Tibial artery (tissue), 4 donors: ENCODE data around the gene CDYL2.

Experiments
- DNase-seq, 2 donors: peaks; one replicate each; pipeline ENCODE4 v3.0.0-alpha.2; 2019
- H3K27ac ChIP-seq, 2 donors: fragments of 200-600 bp; sonication (generic) in 1 of 2; 1 replicate in 1 of 2; 2 replicates in 1 of 2; pipeline ENCODE4 v1.5.1; 2018 to 2019; ENCODE audit warnings: mild to moderate bottlenecking in 1 of 2
- H3K27me3 ChIP-seq, 2 donors: fragments of 200-600 bp; sonication (generic) in 1 of 2; one replicate each; pipeline versions ENCODE4 v1.5.1 to v1.6.0; 2016 to 2019
- H3K36me3 ChIP-seq, 3 donors: fragments of 200-600 bp; sonication (generic) in 2 of 3; one replicate each; pipeline ENCODE4 v1.5.1; 2016 to 2019; ENCODE audit warnings: mild to moderate bottlenecking in 2 of 3
- H3K4me1 ChIP-seq, 4 donors: fragments of 200-600 bp; sonication (generic) in 2 of 4; 1 replicate in 3 of 4; 2 replicates in 1 of 4; pipeline ENCODE4 v1.5.1; 2016 to 2019
- H3K4me3 ChIP-seq, 2 donors: fragments of 200-600 bp; sonication (generic) in 1 of 2; 1 replicate in 1 of 2; 2 replicates in 1 of 2; pipeline ENCODE4 v1.5.1; 2018 to 2019; ENCODE audit warnings: mild to moderate bottlenecking in 2 of 2
- H3K9me3 ChIP-seq, 3 donors: fragments of 200-600 bp; sonication (generic) in 1 of 3; one replicate each; pipeline ENCODE4 v1.5.1; 2016 to 2019
- CTCF ChIP-seq, 2 experiments: fragments of 200-600 bp in 1 of 2; fragments of 450-650 bp in 1 of 2; IDR thresholded peaks; one replicate each; pipeline ENCODE4 v1.5.1; 2017 to 2019; ENCODE audit warnings: antibody characterized with exemption in 2 of 2, mild to moderate bottlenecking in 1 of 2, moderate library complexity in 1 of 2
- intact Hi-C: fragments of 100-400 bp; cut with DNase I; formaldehyde crosslinking; loops from one replicate; pipeline ENCODE4 v1.15.0; 2023; ENCODE audit warnings: low total_unique reads

Gene CDYL2

GRCh38 chr16:80619824-80620223, 184.6 kb downstream of the CDYL2 start:
- H3K9me3 ChIP-seq = peaks cover 0 to 9% (median 0%) of the 10 kb centered on the region in 3 donors
- DNase-seq = no peak
- intact Hi-C loops = no loop called here
- no peaks in the 10 kb centered on the region for H3K27me3 ChIP-seq
- no peak for TF ChIP-seq CTCF (IDR thresholded peaks at IDR 0.05)
- no peak overlapping the region for H3K27ac ChIP-seq
- no peaks in the 10 kb centered on the region for H3K4me1 ChIP-seq
- H3K4me3 ChIP-seq = no peak overlapping the region
- no peaks in the 10 kb centered on the region for H3K36me3 ChIP-seq

- Histone ChIP-seq H3K27me3 (no peaks in the 10 kb centered on the region), H3K27ac (no peak overlapping the region), H3K9me3 (peaks cover 0 to 5% (median 0%) of the 10 kb centered on the region in 3 donors), H3K4me1 (no peaks in the 10 kb centered on the region), H3K4me3 (no peak overlapping the region), H3K36me3 (no peaks in the 10 kb centered on the region)
- intact Hi-C loops = no loop called here
- no peak for TF ChIP-seq CTCF (IDR thresholded peaks at IDR 0.05)
- DNase-seq = no peak
Measured at GRCh38 chr16:80618862-80619648, 185.3 kb downstream of the CDYL2 start.

- Histone ChIP-seq H3K27ac (no peak overlapping the region), H3K4me1 (no peaks in the 10 kb centered on the region), H3K36me3 (peaks cover 0 to 9% (median 0%) of the 10 kb centered on the region in 3 donors), H3K27me3 (no peaks in the 10 kb centered on the region), H3K4me3 (no peak overlapping the region), H3K9me3 (no peaks in the 10 kb centered on the region)
- no peak for DNase-seq
- TF ChIP-seq CTCF (IDR thresholded peaks at IDR 0.05) = no peak
- intact Hi-C loops = no loop called here
Measured at GRCh38 chr16:80616362-80616761, 188.0 kb downstream of the CDYL2 start.

- intact Hi-C loops = no loop called here
- H3K27ac ChIP-seq = no peak overlapping the region
- TF ChIP-seq CTCF (IDR thresholded peaks at IDR 0.05) = no peak
- no peak overlapping the region for H3K4me3 ChIP-seq
- H3K27me3 ChIP-seq = no peaks in the 10 kb centered on the region
- peak in 1 of 2 donors; percentile 42 for DNase-seq
- H3K9me3 ChIP-seq = no peaks in the 10 kb centered on the region
- no peaks in the 10 kb centered on the region for H3K4me1 ChIP-seq
- peaks cover 0 to 9% (median 0%) of the 10 kb centered on the region in 3 donors for H3K36me3 ChIP-seq
Measured at GRCh38 chr16:80615735-80616134, 188.7 kb downstream of the CDYL2 start.

GRCh38 chr16:80614908-80615671, 189.3 kb downstream of the CDYL2 start:
- H3K36me3 ChIP-seq = peaks cover 0 to 9% (median 0%) of the 10 kb centered on the region in 3 donors
- H3K4me1 ChIP-seq = no peaks in the 10 kb centered on the region
- H3K4me3 ChIP-seq = no peak overlapping the region
- no peak for DNase-seq
- no peaks in the 10 kb centered on the region for H3K27me3 ChIP-seq
- no peak overlapping the region for H3K27ac ChIP-seq
- H3K9me3 ChIP-seq = no peaks in the 10 kb centered on the region
- TF ChIP-seq CTCF (IDR thresholded peaks at IDR 0.05) = no peak
- intact Hi-C loops = no loop called here
